NCI-H774 (cell line): ENCODE results near the gene WDR33.
A peak's percentile ranks its signal among the peaks of the same experiment; 100 is the strongest.
"Not testable (repeated sequence)": the region's sequence is repeated elsewhere in the genome, so short reads cannot be mapped to it uniquely, and the experiment has no call there.

Source experiments
- DNase-seq: peaks from one replicate; lab custom pipeline; 2025; lab: John Stamatoyannopoulos, UW

WDR33 gene

GRCh38 chr2:127810619-127811396, at the start of gene WDR33:
Gene WDR33, minus strand, starts transcription at chr2:127811171. Its CDS starts 40,190 bp downstream, at chr2:127770981.
- DNase-seq = peak; percentile 92

GRCh38 chr2:127860130-127860529, 49.2 kb upstream of the WDR33 start:
- no peak for DNase-seq

GRCh38 chr2:127859712-127860085, 48.7 kb upstream of the WDR33 start:
- DNase-seq = no peak

- peak; percentile 24 for DNase-seq
Measured at GRCh38 chr2:127857265-127857808, 46.4 kb upstream of the WDR33 start.

GRCh38 chr2:127853671-127854070, 42.7 kb upstream of the WDR33 start:
- DNase-seq = no peak

- DNase-seq = no peak
Measured at GRCh38 chr2:127852388-127852787, 41.4 kb upstream of the WDR33 start.

GRCh38 chr2:127847931-127848330, 37.0 kb upstream of the WDR33 start:
- DNase-seq = no peak

GRCh38 chr2:127844973-127845372, 34.0 kb upstream of the WDR33 start:
- no peak for DNase-seq

- DNase-seq = no peak
Measured at GRCh38 chr2:127843677-127844076, 32.7 kb upstream of the WDR33 start.

GRCh38 chr2:127841466-127842178, 30.7 kb upstream of the WDR33 start:
- DNase-seq = no peak

- no peak for DNase-seq
Measured at GRCh38 chr2:127840893-127841292, 29.9 kb upstream of the WDR33 start.

GRCh38 chr2:127834951-127835350, 24.0 kb upstream of the WDR33 start:
- no peak for DNase-seq

GRCh38 chr2:127829845-127830246, 18.9 kb upstream of the WDR33 start:
- DNase-seq = no peak

GRCh38 chr2:127826708-127827107, 15.7 kb upstream of the WDR33 start:
- not testable (repeated sequence) for DNase-seq

GRCh38 chr2:127826047-127826446, 15.1 kb upstream of the WDR33 start:
- DNase-seq = no peak

- DNase-seq = no peak
Measured at GRCh38 chr2:127820080-127820668, 9.2 kb upstream of the WDR33 start.

- no peak for DNase-seq
Measured at GRCh38 chr2:127818794-127819425, 7.9 kb upstream of the WDR33 start.

GRCh38 chr2:127818241-127818640, 7.3 kb upstream of the WDR33 start:
- DNase-seq = no peak

- no peak for DNase-seq
Measured at GRCh38 chr2:127814677-127815076, 3.7 kb upstream of the WDR33 start.

- not testable (repeated sequence) for DNase-seq
Measured at GRCh38 chr2:127812441-127812840, 1.5 kb upstream of the WDR33 start.

- no peak for DNase-seq
Measured at GRCh38 chr2:127811397-127812321, 688 bp upstream of the WDR33 start.
